ENCODE data around the gene MORN1.

DNA sequence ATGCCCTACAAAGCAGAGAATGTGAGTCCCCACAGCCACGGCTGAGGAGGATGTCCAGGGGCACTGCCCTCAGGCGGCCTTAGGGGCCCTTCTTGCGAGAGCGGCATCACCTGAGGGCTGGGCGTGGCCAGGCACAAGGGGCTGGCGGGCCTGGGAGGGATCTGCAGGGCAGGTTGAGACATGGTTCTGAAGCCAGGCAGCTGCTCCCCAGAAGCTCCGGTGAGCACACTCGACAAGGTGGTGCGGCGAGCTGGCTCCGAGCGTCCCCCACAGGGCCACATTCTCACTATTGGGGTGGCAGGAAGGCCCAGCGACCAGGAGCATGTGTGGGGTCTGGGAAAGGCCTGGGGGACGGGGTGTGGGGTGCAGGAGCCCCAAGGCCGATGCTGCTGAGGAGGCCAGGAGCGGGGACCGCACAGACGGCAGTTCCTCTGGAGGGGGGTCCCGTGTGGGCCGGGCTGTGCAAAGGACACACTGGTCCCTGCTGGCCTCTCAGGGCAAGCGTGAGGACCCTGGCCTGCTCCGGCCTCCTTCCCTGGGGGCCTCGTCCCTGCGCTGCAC, 47.2 kb downstream of the MORN1 start:
- TF ChIP-seq, protein P1, sequence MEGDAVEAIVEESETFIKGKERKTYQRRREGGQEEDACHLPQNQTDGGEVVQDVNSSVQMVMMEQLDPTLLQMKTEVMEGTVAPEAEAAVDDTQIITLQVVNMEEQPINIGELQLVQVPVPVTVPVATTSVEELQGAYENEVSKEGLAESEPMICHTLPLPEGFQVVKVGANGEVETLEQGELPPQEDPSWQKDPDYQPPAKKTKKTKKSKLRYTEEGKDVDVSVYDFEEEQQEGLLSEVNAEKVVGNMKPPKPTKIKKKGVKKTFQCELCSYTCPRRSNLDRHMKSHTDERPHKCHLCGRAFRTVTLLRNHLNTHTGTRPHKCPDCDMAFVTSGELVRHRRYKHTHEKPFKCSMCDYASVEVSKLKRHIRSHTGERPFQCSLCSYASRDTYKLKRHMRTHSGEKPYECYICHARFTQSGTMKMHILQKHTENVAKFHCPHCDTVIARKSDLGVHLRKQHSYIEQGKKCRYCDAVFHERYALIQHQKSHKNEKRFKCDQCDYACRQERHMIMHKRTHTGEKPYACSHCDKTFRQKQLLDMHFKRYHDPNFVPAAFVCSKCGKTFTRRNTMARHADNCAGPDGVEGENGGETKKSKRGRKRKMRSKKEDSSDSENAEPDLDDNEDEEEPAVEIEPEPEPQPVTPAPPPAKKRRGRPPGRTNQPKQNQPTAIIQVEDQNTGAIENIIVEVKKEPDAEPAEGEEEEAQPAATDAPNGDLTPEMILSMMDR (IDR thresholded peaks at IDR 0.05; ENCODE audit: low read length), result no peak
- TF ChIP-seq EZH2 (optimal IDR thresholded peaks at IDR 0.05; ENCODE audit: low read depth, low read length), result no peak

Data from MM.1S (cell line).